NB4 (cell line): ENCODE data around the gene SLC22A6.

Source experiments
- MYC ChIP-seq: IDR thresholded peaks from 2 replicates; pipeline ENCODE4 v1.6.1; 2011; ENCODE audit warnings: low read depth, low read length
- POLR2A ChIP-seq: IDR thresholded peaks from 2 replicates; pipeline ENCODE4 v1.6.1; 2011; ENCODE audit warnings: mild to moderate bottlenecking; ENCODE audit not compliant: insufficient read length; ENCODE audit errors: extremely low read depth
- TF ChIP-seq, protein P1 (sequence below): IDR thresholded peaks from one replicate; pipeline ENCODE4 v1.5.1; 2012; ENCODE audit warnings: low read depth, low read length

DNA sequence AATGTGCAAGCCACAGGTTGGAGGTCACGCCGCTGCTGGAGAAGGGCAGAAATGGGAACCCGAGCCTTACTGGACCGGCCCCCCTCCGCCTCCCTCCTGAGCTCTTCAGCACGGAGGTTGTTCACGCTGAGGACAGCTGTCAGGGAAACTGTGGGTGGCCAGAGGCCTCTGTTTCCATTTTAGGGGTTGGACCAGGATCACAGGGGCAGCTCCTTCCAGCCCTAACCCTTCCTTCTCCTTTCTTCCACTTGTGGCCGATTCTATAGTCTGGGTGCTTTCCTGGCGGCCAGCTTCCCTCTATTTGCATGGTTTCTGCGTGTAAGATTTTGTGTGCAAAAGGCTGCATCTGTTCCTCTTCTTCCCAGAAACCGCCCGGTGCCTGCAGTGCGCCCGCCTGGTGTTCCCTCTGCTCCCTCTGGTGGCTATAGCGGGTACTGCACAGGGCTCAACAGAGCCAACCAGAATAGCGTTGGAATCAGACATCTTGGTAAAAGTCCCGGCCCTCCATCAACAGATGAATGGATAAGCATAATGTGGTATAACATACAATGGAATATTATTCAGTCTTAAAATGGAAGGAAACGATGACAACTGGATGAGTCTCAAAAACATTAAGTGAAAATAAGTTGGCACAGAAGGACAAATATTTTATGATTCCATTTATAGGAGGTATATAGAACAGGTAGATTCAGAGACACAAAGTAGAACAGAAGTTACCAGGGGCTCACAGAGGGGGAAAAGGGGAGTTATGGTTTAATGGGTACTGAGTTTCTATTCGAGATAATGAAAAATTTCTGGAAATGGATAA is 39.3 kb upstream of the SLC22A6 start:
- no peak for TF ChIP-seq POLR2A
- TF ChIP-seq, protein P1, sequence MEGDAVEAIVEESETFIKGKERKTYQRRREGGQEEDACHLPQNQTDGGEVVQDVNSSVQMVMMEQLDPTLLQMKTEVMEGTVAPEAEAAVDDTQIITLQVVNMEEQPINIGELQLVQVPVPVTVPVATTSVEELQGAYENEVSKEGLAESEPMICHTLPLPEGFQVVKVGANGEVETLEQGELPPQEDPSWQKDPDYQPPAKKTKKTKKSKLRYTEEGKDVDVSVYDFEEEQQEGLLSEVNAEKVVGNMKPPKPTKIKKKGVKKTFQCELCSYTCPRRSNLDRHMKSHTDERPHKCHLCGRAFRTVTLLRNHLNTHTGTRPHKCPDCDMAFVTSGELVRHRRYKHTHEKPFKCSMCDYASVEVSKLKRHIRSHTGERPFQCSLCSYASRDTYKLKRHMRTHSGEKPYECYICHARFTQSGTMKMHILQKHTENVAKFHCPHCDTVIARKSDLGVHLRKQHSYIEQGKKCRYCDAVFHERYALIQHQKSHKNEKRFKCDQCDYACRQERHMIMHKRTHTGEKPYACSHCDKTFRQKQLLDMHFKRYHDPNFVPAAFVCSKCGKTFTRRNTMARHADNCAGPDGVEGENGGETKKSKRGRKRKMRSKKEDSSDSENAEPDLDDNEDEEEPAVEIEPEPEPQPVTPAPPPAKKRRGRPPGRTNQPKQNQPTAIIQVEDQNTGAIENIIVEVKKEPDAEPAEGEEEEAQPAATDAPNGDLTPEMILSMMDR: peak; percentile 100
- peak; percentile 56 for TF ChIP-seq MYC
